MCF 10A (cell line): ENCODE measurements around the gene RPL9. TPM values are rescaled to one million over a fixed set of nuclear protein-coding genes. Genes with fewer than 3 reads are reported as not detected.
A peak's percentile ranks its signal among the peaks of the same experiment; 100 is the strongest.

ENCODE experiments used
- BruUV-seq: library from RNA; stranded (reverse); fragments of 400-500 nt; replicated peaks from 2 replicates; lab custom pipeline; 2021; lab: Mats Ljungman, UMichigan
- CTCF ChIA-PET: fragments of 300-600 bp; sonication (Branson Sonifier 250); formaldehyde crosslinking; extraction: SDS; loops from one replicate; lab custom pipeline; 2021; ENCODE audit warnings: antibody characterized with exemption, inconsistent platforms; lab: Yijun Ruan, JAX
- POLR2A ChIA-PET: fragments of 300-600, 350-650 bp; sonication (Branson Sonifier 250); formaldehyde crosslinking; extraction: SDS; loops from one replicate; lab custom pipeline; 2020; ENCODE audit warnings: antibody characterized with exemption, inconsistent platforms; lab: Yijun Ruan, JAX
- DNase-seq: peaks from one replicate; pipeline ENCODE4 v3.0.0-alpha.2; 2018; ENCODE audit not compliant: unreplicated experiment
- H3K27ac Mint-ChIP-seq: one replicate; pipeline ENCODE4 v1.8.0; 2022; ENCODE audit warnings: mild to moderate bottlenecking, low read depth, mixed read lengths; ENCODE audit not compliant: unreplicated experiment
- H3K27me3 Mint-ChIP-seq: one replicate; pipeline ENCODE4 v1.8.0; 2022; ENCODE audit warnings: mixed read lengths; ENCODE audit not compliant: insufficient read depth, unreplicated experiment
- H3K36me3 Mint-ChIP-seq: one replicate; pipeline ENCODE4 v1.8.0; 2022; ENCODE audit warnings: mild to moderate bottlenecking, moderate library complexity, mixed read lengths; ENCODE audit not compliant: insufficient read depth, unreplicated experiment
- H3K4me1 Mint-ChIP-seq: one replicate; pipeline ENCODE4 v1.8.0; 2022; ENCODE audit warnings: mixed read lengths; ENCODE audit not compliant: insufficient read depth, unreplicated experiment
- H3K4me3 Mint-ChIP-seq: one replicate; pipeline ENCODE4 v1.8.0; 2022; ENCODE audit warnings: mild to moderate bottlenecking, moderate library complexity, mixed read lengths; ENCODE audit not compliant: unreplicated experiment
- H3K9me3 Mint-ChIP-seq: one replicate; pipeline ENCODE4 v1.8.0; 2022; ENCODE audit warnings: mixed read lengths; ENCODE audit not compliant: unreplicated experiment
- intact Hi-C: fragments of 100-400 bp; cut with micrococcal nuclease; formaldehyde crosslinking; loops from 2 replicates; pipeline ENCODE4 v1.14.1; 2022
- microRNA-seq: library from miRNA; unstranded; fragments of <30 nt; microRNA quantifications from one replicate; pipeline ENCODE4 v1.2.0, GENCODE V29; 2022
- total RNA-seq: library from RNA; stranded (reverse); gene quantifications from 2 replicates; pipeline ENCODE4 v1.2.3, GENCODE V29; 2022
- TF ChIP-seq, protein P1 (sequence below): fragments of 200-600 bp; IDR thresholded peaks from one replicate; pipeline ENCODE4 v1.8.0; 2022; ENCODE audit warnings: antibody characterized with exemption, mild to moderate bottlenecking; ENCODE audit not compliant: unreplicated experiment

Gene RPL9
- total RNA-seq, 1 experiment from 2014 or later, result 1,405 TPM

DNA sequence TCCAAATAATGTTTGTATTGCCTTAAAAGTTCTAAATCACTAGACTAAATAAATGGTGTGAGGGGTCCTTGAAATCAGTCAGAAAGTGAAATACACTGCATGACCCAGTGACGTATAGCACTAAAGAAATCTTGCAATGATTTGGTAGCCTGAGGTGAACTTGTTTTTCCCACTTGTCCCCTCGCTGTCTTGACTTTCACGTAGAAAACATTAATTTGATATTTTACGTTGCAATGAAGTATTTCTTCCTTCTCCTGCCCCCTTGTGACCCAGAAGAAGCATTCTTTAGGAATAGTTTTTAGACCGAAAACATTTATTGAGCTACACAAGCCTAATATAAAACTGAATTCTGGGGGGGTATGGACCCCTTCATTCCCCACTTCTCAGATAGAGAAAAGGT lies 48.3 kb downstream of the RPL9 start:
- POLR2A ChIA-PET, result interaction anchor here (0.6 kb wide), 1 partner anchor 44 kb away, joined by 5 read pairs; the partner anchor contains the start of gene RFC1
- DNase-seq, result no peak
- no peaks in the 10 kb centered on the region for H3K27me3 Mint-ChIP-seq
- no peak overlapping the region for H3K27ac Mint-ChIP-seq
- no TSS peak for BruUV-seq
- H3K9me3 Mint-ChIP-seq, result no peaks in the 10 kb centered on the region
- H3K36me3 Mint-ChIP-seq, result no peaks in the 10 kb centered on the region
- TF ChIP-seq, protein P1, sequence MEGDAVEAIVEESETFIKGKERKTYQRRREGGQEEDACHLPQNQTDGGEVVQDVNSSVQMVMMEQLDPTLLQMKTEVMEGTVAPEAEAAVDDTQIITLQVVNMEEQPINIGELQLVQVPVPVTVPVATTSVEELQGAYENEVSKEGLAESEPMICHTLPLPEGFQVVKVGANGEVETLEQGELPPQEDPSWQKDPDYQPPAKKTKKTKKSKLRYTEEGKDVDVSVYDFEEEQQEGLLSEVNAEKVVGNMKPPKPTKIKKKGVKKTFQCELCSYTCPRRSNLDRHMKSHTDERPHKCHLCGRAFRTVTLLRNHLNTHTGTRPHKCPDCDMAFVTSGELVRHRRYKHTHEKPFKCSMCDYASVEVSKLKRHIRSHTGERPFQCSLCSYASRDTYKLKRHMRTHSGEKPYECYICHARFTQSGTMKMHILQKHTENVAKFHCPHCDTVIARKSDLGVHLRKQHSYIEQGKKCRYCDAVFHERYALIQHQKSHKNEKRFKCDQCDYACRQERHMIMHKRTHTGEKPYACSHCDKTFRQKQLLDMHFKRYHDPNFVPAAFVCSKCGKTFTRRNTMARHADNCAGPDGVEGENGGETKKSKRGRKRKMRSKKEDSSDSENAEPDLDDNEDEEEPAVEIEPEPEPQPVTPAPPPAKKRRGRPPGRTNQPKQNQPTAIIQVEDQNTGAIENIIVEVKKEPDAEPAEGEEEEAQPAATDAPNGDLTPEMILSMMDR, result peak; percentile 12
- no peak overlapping the region for H3K4me3 Mint-ChIP-seq
- H3K4me1 Mint-ChIP-seq, result no peaks in the 10 kb centered on the region
- CTCF ChIA-PET, result no interaction called here
- intact Hi-C loops, result no loop called here

DNA sequence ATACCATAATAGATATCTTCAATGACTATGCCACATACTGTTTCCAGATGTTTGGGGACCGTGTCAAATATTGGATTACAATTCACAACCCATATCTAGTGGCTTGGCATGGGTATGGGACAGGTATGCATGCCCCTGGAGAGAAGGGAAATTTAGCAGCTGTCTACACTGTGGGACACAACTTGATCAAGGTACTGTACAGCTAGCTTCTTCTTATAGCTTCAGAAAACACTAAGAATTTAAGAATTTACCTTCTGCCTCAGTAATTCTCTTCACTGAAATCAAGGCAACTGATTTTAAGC lies 51.2 kb downstream of the RPL9 start:
- ChIA-PET CTCF (interaction anchor here (1.3 kb wide), 1 partner anchor 29 kb away, joined by 3 read pairs; no protein-coding TSS in a partner anchor), POLR2A (interaction anchor here (0.6 to 0.9 kb wide), 3 partner anchors 41 to 232 kb away, joined by 3 read pairs; partner anchors contain the start of gene RFC1)
- Mint-ChIP-seq H3K4me1 (no peaks in the 10 kb centered on the region), H3K27ac (no peak overlapping the region), H3K36me3 (no peaks in the 10 kb centered on the region), H3K27me3 (no peaks in the 10 kb centered on the region), H3K4me3 (no peak overlapping the region), H3K9me3 (no peaks in the 10 kb centered on the region)
- intact Hi-C loops, result no loop called here
- TF ChIP-seq, protein P1, result no peak
- DNase-seq, result no peak
- no TSS peak for BruUV-seq

DNA sequence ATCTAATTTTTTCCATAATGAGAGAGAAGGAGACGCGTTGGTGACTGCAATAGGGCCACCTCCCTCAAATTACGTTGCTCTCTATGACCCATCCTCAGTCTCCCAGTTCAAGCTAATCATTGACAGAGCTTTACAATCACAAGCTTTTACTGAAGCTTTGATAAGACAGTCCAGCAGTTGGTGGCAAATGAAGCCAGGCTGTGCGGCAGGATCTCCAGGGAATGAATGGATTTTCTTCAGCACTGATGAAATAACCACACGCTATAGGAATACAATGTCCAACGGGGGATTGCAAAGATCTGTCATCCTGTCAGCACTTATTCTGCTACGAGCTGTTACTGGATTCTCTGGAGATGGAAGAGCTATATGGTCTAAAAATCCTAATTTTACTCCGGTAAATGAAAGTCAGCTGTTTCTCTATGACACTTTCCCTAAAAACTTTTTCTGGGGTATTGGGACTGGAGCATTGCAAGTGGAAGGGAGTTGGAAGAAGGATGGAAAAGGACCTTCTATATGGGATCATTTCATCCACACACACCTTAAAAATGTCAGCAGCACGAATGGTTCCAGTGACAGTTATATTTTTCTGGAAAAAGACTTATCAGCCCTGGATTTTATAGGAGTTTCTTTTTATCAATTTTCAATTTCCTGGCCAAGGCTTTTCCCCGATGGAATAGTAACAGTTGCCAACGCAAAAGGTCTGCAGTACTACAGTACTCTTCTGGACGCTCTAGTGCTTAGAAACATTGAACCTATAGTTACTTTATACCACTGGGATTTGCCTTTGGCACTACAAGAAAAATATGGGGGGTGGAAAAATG lies 51.7 kb downstream of the RPL9 start, which contains the start of gene KLB:
Gene KLB, plus strand, starts transcription at position 168 of the 821 bp plus-strand sequence. Its CDS starts 20 bp downstream, at position 188.
- ChIA-PET POLR2A (interaction anchor here (0.6 to 0.8 kb wide), 3 partner anchors 41 to 377 kb away, joined by 3 to 4 read pairs (median 3); partner anchors contain the start of gene RFC1), CTCF (interaction anchor here (1.3 kb wide), 1 partner anchor 29 kb away, joined by 3 read pairs; no protein-coding TSS in a partner anchor)
- intact Hi-C loops, result no loop called here
- Mint-ChIP-seq H3K9me3 (no peaks in the 10 kb centered on the region), H3K27ac (no peak within 1 kb of the TSS), H3K4me1 (no peaks in the 10 kb centered on the region), H3K36me3 (no peaks in the 10 kb centered on the region), H3K27me3 (no peaks in the 10 kb centered on the region), H3K4me3 (no peak within 1 kb of the TSS)
- no TSS peak for BruUV-seq
- no peak for DNase-seq
- TF ChIP-seq, protein P1, result no peak

Small RNA genes within 50 kb of the gene (microRNA-seq; reads per million reads assigned to microRNA genes)
- not detected for gene MIR5591

Other genes starting within 250 kb of the RPL9 start
- 84.7 and 99.5 TPM in 2 replicates for gene RFC1, start 92.6 kb downstream of the RPL9 start, total RNA-seq
- gene KLB, start 52.0 kb downstream of the RPL9 start, total RNA-seq, result not detected in 2 replicates
- gene LIAS, start 134 bp upstream of the RPL9 start, total RNA-seq, result 21.6 and 24.6 TPM in 2 replicates
- 50.9 and 61.7 TPM in 2 replicates for gene UGDH, start 68.5 kb upstream of the RPL9 start, total RNA-seq
- gene SMIM14, start 179.9 kb upstream of the RPL9 start, total RNA-seq, result 27.3 and 36.0 TPM in 2 replicates
- gene UBE2K, start 239.2 kb upstream of the RPL9 start, total RNA-seq, result 117 and 121 TPM in 2 replicates